DND-41 (cell line): ENCODE data around the gene TMEM30B.

Experiments used
- ATAC-seq: fragments of 200-7000 bp; cut with Tn5 transposase; 3 replicates; pipeline ENCODE4 v1.9.1; 2021; ENCODE audit warnings: low read depth; ENCODE audit not compliant: insufficient read depth
- DNase-seq: peaks from one replicate; pipeline ENCODE4 v3.0.0-alpha.2; 2020
- H2AFZ ChIP-seq: 2 replicates; pipeline ENCODE4 v1.6.0; 2012; ENCODE audit warnings: low read depth, low read length
- H3K27ac ChIP-seq: 2 replicates; pipeline ENCODE4 v1.5.1; 2012; ENCODE audit warnings: low read length, inconsistent platforms
- H3K27me3 ChIP-seq: fragments of 200-600 bp; sonication (generic); 2 replicates; pipeline ENCODE4 v1.6.0; 2012; ENCODE audit warnings: low read length, mild to moderate bottlenecking, inconsistent platforms; ENCODE audit not compliant: insufficient read depth, poor library complexity
- H3K36me3 ChIP-seq: 2 replicates; pipeline ENCODE4 v1.5.1; 2012; ENCODE audit warnings: low read length, inconsistent platforms; ENCODE audit not compliant: insufficient read depth
- H3K4me1 ChIP-seq: 2 replicates; pipeline ENCODE4 v1.5.1; 2012; ENCODE audit warnings: mild to moderate bottlenecking, low read length; ENCODE audit not compliant: insufficient read depth
- H3K4me2 ChIP-seq: 2 replicates; pipeline ENCODE4 v1.6.0; 2012; ENCODE audit warnings: mild to moderate bottlenecking, moderate library complexity, low read length, inconsistent platforms; ENCODE audit not compliant: insufficient read depth
- H3K4me3 ChIP-seq, 2 experiments: fragments of 200-600 bp in 1 of 2; shearing (Covaris generic) in 1 of 2; 2 replicates each; pipeline ENCODE4 v1.5.1; 2012 to 2016; ENCODE audit warnings: inconsistent platforms in 2 of 2, low read length in 2 of 2, mild to moderate bottlenecking in 2 of 2, low read depth in 1 of 2, moderate library complexity in 1 of 2
- H3K79me2 ChIP-seq: 2 replicates; pipeline ENCODE4 v1.6.0; 2012; ENCODE audit warnings: low read length, inconsistent platforms; ENCODE audit not compliant: insufficient read depth
- H3K9ac ChIP-seq: 2 replicates; pipeline ENCODE4 v1.6.0; 2012; ENCODE audit warnings: low read depth, mild to moderate bottlenecking, inconsistent platforms, low read length, moderate library complexity
- H3K9me3 ChIP-seq: 2 replicates; pipeline ENCODE4 v1.5.1; 2012; ENCODE audit warnings: low read length, moderate library complexity, mild to moderate bottlenecking, inconsistent platforms; ENCODE audit not compliant: insufficient read depth, severe bottlenecking
- H4K20me1 ChIP-seq: 2 replicates; pipeline ENCODE4 v1.6.0; 2012; ENCODE audit warnings: low read length; ENCODE audit not compliant: insufficient read depth
- EZH2 ChIP-seq: IDR thresholded peaks from 3 replicates; pipeline ENCODE4 v1.6.1; 2012; ENCODE audit warnings: borderline replicate concordance, low read depth, mild to moderate bottlenecking, moderate library complexity, low read length, inconsistent platforms; ENCODE audit not compliant: severe bottlenecking
- TF ChIP-seq, protein P1 (sequence below): IDR thresholded peaks from 2 replicates; pipeline ENCODE4 v1.5.1; 2012; ENCODE audit warnings: borderline replicate concordance, low read length, moderate library complexity, mild to moderate bottlenecking; ENCODE audit not compliant: poor library complexity, severe bottlenecking; ENCODE audit errors: extremely low read depth

TMEM30B gene

DNA sequence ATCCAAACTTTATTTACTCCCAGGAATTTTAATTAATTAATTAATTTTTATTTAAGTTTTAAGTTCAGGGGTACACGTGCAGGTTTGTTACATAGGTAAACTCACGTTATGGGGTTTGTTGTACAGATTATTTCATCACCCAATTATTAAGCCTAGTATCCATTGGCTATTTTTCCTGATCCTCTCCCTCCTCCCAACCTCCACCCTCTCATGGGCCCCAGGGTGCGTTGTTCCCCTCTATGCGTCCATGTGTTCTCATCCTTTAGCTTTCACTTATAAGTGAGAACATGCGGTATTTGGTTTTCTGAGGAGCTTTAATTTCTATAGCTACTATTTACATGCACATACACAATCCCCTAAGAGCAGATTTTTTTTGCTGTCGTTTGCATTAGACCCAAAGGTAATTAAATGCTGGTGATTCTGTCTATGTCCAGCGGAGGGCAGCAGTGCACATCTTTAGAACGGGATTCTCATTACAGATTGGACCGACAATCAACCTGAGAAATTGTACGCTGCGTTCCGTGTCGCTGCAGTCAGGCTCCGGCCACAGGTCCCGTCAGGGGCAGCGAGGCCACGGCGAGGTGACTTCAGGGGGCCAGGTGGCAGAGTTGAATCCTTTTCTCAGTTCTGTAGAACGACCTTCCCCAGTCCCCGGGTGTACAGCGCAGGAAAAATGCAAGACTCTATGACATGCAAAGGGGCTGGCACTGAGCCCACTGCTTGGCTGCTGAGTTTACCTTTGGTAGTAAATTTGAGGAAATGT is 11.6 kb downstream of the TMEM30B start:
- Histone ChIP-seq H3K9ac (peak overlapping the region; percentile 36; the same call in 1 of the 2 replicates), H3K9me3 (no peaks in the 10 kb centered on the region)

DNA sequence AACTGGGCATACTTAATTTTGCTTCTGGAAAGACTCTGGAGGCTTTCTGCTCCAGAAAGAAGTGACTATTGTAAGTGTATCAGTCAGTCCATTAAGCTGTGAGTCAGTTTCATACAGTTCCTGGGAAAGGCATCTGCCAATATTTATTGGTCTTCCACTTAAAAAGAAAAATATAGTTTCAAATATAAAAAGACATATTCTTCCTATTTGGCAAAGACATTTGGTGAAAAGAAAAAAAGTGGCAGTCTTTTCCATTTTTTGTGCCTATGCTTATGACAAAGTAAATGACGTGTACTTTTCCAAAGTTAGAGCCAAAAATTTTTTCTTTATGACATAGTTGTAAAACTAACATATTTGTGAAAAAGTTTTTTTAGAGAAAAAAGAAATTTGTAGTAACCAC is 12.3 kb downstream of the TMEM30B start:
- DNase-seq, result no peak
- Histone ChIP-seq H3K27ac (no peak overlapping the region), H3K9me3 (no peaks in the 10 kb centered on the region)

More for the DNA sequence above, 11.6 kb downstream of the TMEM30B start:
- no peak for TF ChIP-seq EZH2
- TF ChIP-seq, protein P1, sequence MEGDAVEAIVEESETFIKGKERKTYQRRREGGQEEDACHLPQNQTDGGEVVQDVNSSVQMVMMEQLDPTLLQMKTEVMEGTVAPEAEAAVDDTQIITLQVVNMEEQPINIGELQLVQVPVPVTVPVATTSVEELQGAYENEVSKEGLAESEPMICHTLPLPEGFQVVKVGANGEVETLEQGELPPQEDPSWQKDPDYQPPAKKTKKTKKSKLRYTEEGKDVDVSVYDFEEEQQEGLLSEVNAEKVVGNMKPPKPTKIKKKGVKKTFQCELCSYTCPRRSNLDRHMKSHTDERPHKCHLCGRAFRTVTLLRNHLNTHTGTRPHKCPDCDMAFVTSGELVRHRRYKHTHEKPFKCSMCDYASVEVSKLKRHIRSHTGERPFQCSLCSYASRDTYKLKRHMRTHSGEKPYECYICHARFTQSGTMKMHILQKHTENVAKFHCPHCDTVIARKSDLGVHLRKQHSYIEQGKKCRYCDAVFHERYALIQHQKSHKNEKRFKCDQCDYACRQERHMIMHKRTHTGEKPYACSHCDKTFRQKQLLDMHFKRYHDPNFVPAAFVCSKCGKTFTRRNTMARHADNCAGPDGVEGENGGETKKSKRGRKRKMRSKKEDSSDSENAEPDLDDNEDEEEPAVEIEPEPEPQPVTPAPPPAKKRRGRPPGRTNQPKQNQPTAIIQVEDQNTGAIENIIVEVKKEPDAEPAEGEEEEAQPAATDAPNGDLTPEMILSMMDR, result peak; percentile 91
- ATAC-seq, result peak; percentile 94
- DNase-seq, result peak; percentile 83
- H3K4me1 ChIP-seq, result peaks cover 5% of the 10 kb centered on the region
- H3K4me3 ChIP-seq, result peak overlapping the region in 1 of 2 experiments; percentile 53; a peak in 2 of 4 replicates
- no peaks in the 10 kb centered on the region for H3K79me2 ChIP-seq
- no peaks in the 10 kb centered on the region for H3K36me3 ChIP-seq
- H3K27ac ChIP-seq, result no peak overlapping the region
- H3K4me2 ChIP-seq, result peak overlapping the region; percentile 77
- H2AFZ ChIP-seq, result peak overlapping the region; percentile 67
- peaks cover 11% of the 10 kb centered on the region for H3K27me3 ChIP-seq
- H4K20me1 ChIP-seq, result no peaks in the 10 kb centered on the region

DNA sequence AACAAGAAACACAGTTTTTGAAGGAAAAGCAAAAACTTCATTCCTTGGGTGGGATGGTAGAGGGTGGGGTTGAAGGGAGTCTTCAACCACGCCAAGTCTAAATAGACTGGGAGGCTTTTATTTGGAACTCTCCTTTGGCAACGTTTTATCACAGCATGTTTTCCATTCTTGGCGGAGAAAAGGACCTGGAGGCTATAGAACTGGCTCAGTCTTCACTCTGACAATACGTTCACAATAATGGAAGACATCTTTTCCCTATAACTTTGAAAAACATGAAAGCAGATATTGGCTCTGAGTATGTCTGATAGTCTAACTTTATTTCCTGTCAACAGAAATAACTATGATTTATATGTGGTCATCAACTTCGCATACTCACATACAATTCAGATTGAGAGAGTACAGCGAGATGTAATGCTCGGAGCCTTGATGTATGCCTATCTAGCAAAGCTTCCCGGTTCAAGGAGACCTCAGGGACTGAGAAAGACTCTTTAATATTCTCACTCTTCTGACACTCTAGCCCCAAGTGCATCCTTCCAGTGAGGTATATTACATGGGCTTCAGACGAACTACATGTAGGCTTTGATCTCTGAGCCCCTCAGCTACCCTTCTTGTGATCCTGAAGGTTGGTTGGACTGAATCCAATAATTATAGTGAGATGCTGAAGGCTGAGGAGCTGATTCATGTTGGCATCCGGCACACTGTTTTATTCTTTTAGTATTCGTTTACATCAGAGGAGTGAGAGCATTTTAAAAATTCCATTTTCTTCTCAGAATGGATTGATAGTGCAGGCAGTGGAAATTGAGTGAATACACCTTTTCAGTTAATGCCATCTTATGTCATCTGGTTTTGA is 14.0 kb downstream of the TMEM30B start:
- Histone ChIP-seq H3K9ac (no peak overlapping the region), H2AFZ (no peak overlapping the region), H3K4me3 (no peak overlapping the region), H3K9me3 (no peaks in the 10 kb centered on the region), H3K36me3 (no peaks in the 10 kb centered on the region), H3K27ac (no peak overlapping the region), H3K27me3 (peaks cover 20% of the 10 kb centered on the region), H3K79me2 (no peaks in the 10 kb centered on the region), H3K4me1 (peaks cover 5% of the 10 kb centered on the region), H3K4me2 (no peak overlapping the region), H4K20me1 (no peaks in the 10 kb centered on the region)
- no peak for ATAC-seq
- no peak for DNase-seq
- TF ChIP-seq, protein P1, result no peak
- no peak for TF ChIP-seq EZH2

More for the DNA sequence above, 12.3 kb downstream of the TMEM30B start:
- no peak overlapping the region for H3K4me3 ChIP-seq
- H3K79me2 ChIP-seq, result no peaks in the 10 kb centered on the region
- TF ChIP-seq EZH2, result no peak
- TF ChIP-seq, protein P1, result no peak
- H3K36me3 ChIP-seq, result no peaks in the 10 kb centered on the region
- no peak overlapping the region for H3K4me2 ChIP-seq
- no peak overlapping the region for H2AFZ ChIP-seq
- H3K4me1 ChIP-seq, result peaks cover 5% of the 10 kb centered on the region
- no peak for ATAC-seq
- H4K20me1 ChIP-seq, result no peaks in the 10 kb centered on the region
- H3K9ac ChIP-seq, result no peak overlapping the region
- H3K27me3 ChIP-seq, result peaks cover 16% of the 10 kb centered on the region
